HFFc6 (cell line): ENCODE data around the gene FRMD4A. TPM values are rescaled to one million over a fixed set of nuclear protein-coding genes. Genes with fewer than 3 reads are reported as not detected.

Source experiments
- DNase-seq: peaks from one replicate; pipeline ENCODE4 v3.0.0-alpha.2; 2018
- H3K27ac Mint-ChIP-seq: 2 replicates; pipeline ENCODE4 v1.8.0; 2020; ENCODE audit warnings: mild to moderate bottlenecking, mixed read lengths
- H3K27me3 Mint-ChIP-seq: 2 replicates; pipeline ENCODE4 v1.8.0; 2021; ENCODE audit warnings: mild to moderate bottlenecking, moderate library complexity, mixed read lengths; ENCODE audit not compliant: insufficient read depth
- H3K36me3 Mint-ChIP-seq: 2 replicates; pipeline ENCODE4 v1.8.0; 2021; ENCODE audit warnings: low read depth, mixed read lengths
- H3K4me1 Mint-ChIP-seq: 2 replicates; pipeline ENCODE4 v1.8.0; 2020; ENCODE audit warnings: low read depth, mixed read lengths
- H3K4me3 Mint-ChIP-seq: 2 replicates; pipeline ENCODE4 v1.8.0; 2020; ENCODE audit warnings: mild to moderate bottlenecking, moderate library complexity, mixed read lengths
- H3K9me3 Mint-ChIP-seq: 2 replicates; pipeline ENCODE4 v1.8.0; 2020; ENCODE audit warnings: mild to moderate bottlenecking, mixed read lengths
- CTCF ChIP-seq: fragments of 200-600 bp; sonication (generic); IDR thresholded peaks from 2 replicates; pipeline ENCODE4 v1.5.0; 2021; ENCODE audit warnings: antibody characterized with exemption, mild to moderate bottlenecking
- total RNA-seq, 6 experiments: library from RNA; stranded (reverse); fragmentation: NEBNext Ultra II Directional; extraction: Animal tissue kit (Norgen Biotek cat#: 25700); gene quantifications; 2 replicates in 1 of 6; 3 replicates in 5 of 6; pipeline ENCODE4 v1.2.3, GENCODE V29; 2021

The FRMD4A gene
- total RNA-seq, 6 experiments from 2014 or later, result 76.7 to 117 (median 92.3) TPM

- Mint-ChIP-seq H3K4me3 (no peak overlapping the region), H3K36me3 (no peaks in the 10 kb centered on the region), H3K4me1 (no peaks in the 10 kb centered on the region), H3K27me3 (peaks cover 38% of the 10 kb centered on the region), H3K27ac (no peak overlapping the region), H3K9me3 (no peaks in the 10 kb centered on the region)
- DNase-seq, result no peak
- TF ChIP-seq CTCF, result no peak
Observed at GRCh38 chr10:14340051-14340744, 9.5 kb upstream of the FRMD4A start.

- no peak for TF ChIP-seq CTCF
Observed at GRCh38 chr10:14336736-14337135, 6.0 kb upstream of the FRMD4A start.

GRCh38 chr10:14334771-14335170 is 4.0 kb upstream of the FRMD4A start:
- Mint-ChIP-seq H3K27ac (no peak overlapping the region), H3K27me3 (peaks cover 40% of the 10 kb centered on the region), H3K9me3 (no peaks in the 10 kb centered on the region), H3K4me3 (no peak overlapping the region), H3K36me3 (no peaks in the 10 kb centered on the region), H3K4me1 (no peaks in the 10 kb centered on the region)
- no peak for DNase-seq
- TF ChIP-seq CTCF, result no peak

More at GRCh38 chr10:14336736-14337135, 6.0 kb upstream of the FRMD4A start:
- Mint-ChIP-seq H3K4me3 (no peak overlapping the region), H3K27me3 (peaks cover 45% of the 10 kb centered on the region), H3K36me3 (no peaks in the 10 kb centered on the region), H3K27ac (no peak overlapping the region), H3K4me1 (no peaks in the 10 kb centered on the region), H3K9me3 (no peaks in the 10 kb centered on the region)
- DNase-seq, result no peak

- Mint-ChIP-seq H3K9me3 (no peaks in the 10 kb centered on the region), H3K27me3 (peaks cover 41% of the 10 kb centered on the region), H3K36me3 (no peaks in the 10 kb centered on the region), H3K4me3 (no peak overlapping the region), H3K27ac (no peak overlapping the region), H3K4me1 (no peaks in the 10 kb centered on the region)
- no peak for DNase-seq
- TF ChIP-seq CTCF, result no peak
Observed at GRCh38 chr10:14333606-14334005, 2.9 kb upstream of the FRMD4A start.

- TF ChIP-seq CTCF, result no peak
- H3K36me3 Mint-ChIP-seq, result no peaks in the 10 kb centered on the region
- no peak overlapping the region for H3K27ac Mint-ChIP-seq
- H3K4me3 Mint-ChIP-seq, result no peak overlapping the region
- H3K27me3 Mint-ChIP-seq, result peaks cover 40% of the 10 kb centered on the region
- no peak for DNase-seq
- no peaks in the 10 kb centered on the region for H3K4me1 Mint-ChIP-seq
- no peaks in the 10 kb centered on the region for H3K9me3 Mint-ChIP-seq
Observed at GRCh38 chr10:14332903-14333302, 2.2 kb upstream of the FRMD4A start.
